Measurements from ENCODE around the gene ASIC1. TPM values are rescaled to one million over a fixed set of nuclear protein-coding genes. Genes with fewer than 3 reads are reported as not detected.

ASIC1 gene
- total and polyA plus RNA-seq, 2 of the 4 experiments (the other 2 are of a cell fraction) = 1.6 to 9.9 TPM

DNA sequence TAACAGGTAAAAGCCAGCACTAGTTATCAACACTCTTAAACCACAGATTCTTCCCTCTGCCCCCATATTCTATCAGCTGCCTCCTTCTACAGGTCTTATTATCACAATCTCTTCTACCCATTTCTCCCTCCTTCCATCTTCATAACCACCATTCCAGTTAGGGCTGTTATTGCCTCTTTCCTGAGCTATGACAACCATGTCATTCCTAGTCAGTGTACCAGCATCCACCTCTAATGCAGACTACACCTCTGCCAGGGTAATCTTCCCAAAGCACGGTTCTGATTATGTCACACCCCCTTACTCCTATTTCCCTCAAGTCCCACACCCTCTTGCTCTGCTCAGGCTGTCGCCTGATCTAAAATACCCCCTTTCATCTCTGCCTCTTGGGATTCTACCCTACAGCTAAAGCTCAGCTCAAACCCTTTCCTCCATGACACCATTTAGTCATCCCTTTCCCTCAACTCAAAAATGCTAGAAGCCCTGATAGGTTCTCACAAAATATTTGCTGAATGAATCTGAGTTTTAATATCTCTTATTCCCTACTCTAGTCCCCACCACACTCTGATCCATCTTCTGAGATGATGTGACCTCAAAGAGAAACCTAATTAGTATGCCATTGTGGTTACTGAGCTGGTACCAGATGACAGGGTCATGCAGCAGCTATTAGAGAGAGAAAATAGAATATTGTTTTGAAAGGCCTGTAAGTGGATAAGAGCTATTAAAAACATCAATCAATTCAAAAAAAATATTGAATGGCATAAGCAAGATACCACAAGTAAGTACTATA is 43.8 kb upstream of the ASIC1 start:
- Histone ChIP-seq H4K5ac (ENCODE audit: low read depth, low read length) (peak overlapping the region; percentile 62; the same call in 1 of the 2 replicates), H2BK120ac (ENCODE audit: low read depth, low read length) (no peak overlapping the region), H3K56ac (ENCODE audit: extremely low read depth, insufficient read depth, low read length) (no peak overlapping the region), H4K8ac (ENCODE audit: low read depth in 2 of 2, low read length in 2 of 2) (peak overlapping the region in 1 of 2 experiments; percentile 60; a peak in 2 of 4 replicates), H3K4me3 (ENCODE audit: insufficient read depth, low read depth, low read length) (no peak overlapping the region), H2BK5ac (ENCODE audit: low read depth, low read length, poor library complexity, severe bottlenecking) (no peak overlapping the region), H2BK15ac (ENCODE audit: low read depth, low read length) (no peak overlapping the region), H3K4ac (ENCODE audit: low read depth, low read length) (no peak overlapping the region), H3K36me3 (ENCODE audit: control insufficient read depth, insufficient read depth, low read length) (peaks cover 3% of the 10 kb centered on the region; the same call in 1 of the 2 replicates), H4K91ac (ENCODE audit: insufficient read depth, low read depth, low read length) (no peak overlapping the region), H3K14ac (replicated peaks; ENCODE audit: low read depth, low read length) (no peak overlapping the region), H3K79me1 (ENCODE audit: low read depth in 1 of 2, low read length in 2 of 2) (peaks cover 28 to 43% of the 10 kb centered on the region in 2 experiments), H3K4me2 (ENCODE audit: low read depth, low read length) (no peak overlapping the region), H3K9me1 (ENCODE audit: insufficient read depth, low read length) (no peaks in the 10 kb centered on the region), H2BK20ac (ENCODE audit: low read depth, low read length) (no peak overlapping the region), H2AFZ (replicated peaks; ENCODE audit: low read length, poor library complexity) (no peak overlapping the region), H3K9ac (ENCODE audit: low read depth, low read length) (no peak overlapping the region), H2AK9ac (replicated peaks; ENCODE audit: low read depth, low read length, poor library complexity) (peak overlapping the region; percentile 20), H3K9me3 (ENCODE audit: control insufficient read depth, insufficient read depth, low read length) (no peaks in the 10 kb centered on the region), H3K27ac (ENCODE audit: insufficient read depth, low read length) (no peak overlapping the region), H2AK5ac (ENCODE audit: low read depth, low read length) (no peak overlapping the region), H4K20me1 (ENCODE audit: insufficient read depth, low read length) (no peaks in the 10 kb centered on the region; the same call in none of the 2 replicates), H3K27me3 (ENCODE audit: control insufficient read depth, insufficient read depth, low read length) (no peaks in the 10 kb centered on the region), H3K4me1 (ENCODE audit: control insufficient read depth, insufficient read depth, low read length) (peaks cover 4% of the 10 kb centered on the region; the same call in 1 of the 2 replicates), H3K23ac (ENCODE audit: low read depth, low read length) (no peak overlapping the region), H3K18ac (ENCODE audit: low read depth, low read length) (no peak overlapping the region)
- in situ Hi-C loops (cut with MboI; ENCODE audit: low sequenced_read_pairs) (no loop called here), intact Hi-C loops (cut with micrococcal nuclease) (no loop called here), dilution Hi-C loops (cut with HindIII; ENCODE audit: low sequenced_read_pairs, unreplicated experiment) (no loop called here)
- POLR2A ChIA-PET (ENCODE audit: unreplicated experiment) = no interaction called here
- CTCF ChIA-PET = interaction anchor here (0.6 kb wide), 1 partner anchor 23 kb away, joined by 3 read pairs; no protein-coding TSS in a partner anchor
- DNase-seq (no peak), ATAC-seq (ENCODE audit: low read depth) (no peak)
- WGBS, 2 experiments (ENCODE audit: extremely low coverage in 2 of 2, insufficient read length in 1 of 2) = 86% methylated on average over 2 of the region's 2 CpGs; no CpG with 5 or more reads in 1 of the 2 experiments
- BruUV-seq (replicated peaks) = no TSS peak
- TF ChIP-seq MXI1 (IDR thresholded peaks at IDR 0.05; ENCODE audit: borderline replicate concordance, low read depth, low read length) (no peak), NFE2L2 (IDR thresholded peaks at IDR 0.05; ENCODE audit: low read depth, low read length) (no peak), SMC3 (IDR thresholded peaks at IDR 0.05; ENCODE audit: low read depth, low read length) (no peak), USF2 (IDR thresholded peaks at IDR 0.05; ENCODE audit: low read depth, low read length) (no peak)

All from IMR-90 (cell line).